HG03439 (cell line): ENCODE results near the gene VPS36.
"Not testable (repeated sequence)": the region's sequence is repeated elsewhere in the genome, so short reads cannot be mapped to it uniquely, and the experiment has no call there.

Source experiments
- ATAC-seq: cut with Tn5 transposase; IDR thresholded peaks from one replicate; pipeline ENCODE4 v1.9.1; 2021; ENCODE audit warnings: mild to moderate bottlenecking, moderate library complexity; ENCODE audit not compliant: unreplicated experiment

VPS36 gene

GRCh38 chr13:52383366-52383765 is 67.1 kb downstream of the VPS36 start:
- ATAC-seq, result no peak

DNA sequence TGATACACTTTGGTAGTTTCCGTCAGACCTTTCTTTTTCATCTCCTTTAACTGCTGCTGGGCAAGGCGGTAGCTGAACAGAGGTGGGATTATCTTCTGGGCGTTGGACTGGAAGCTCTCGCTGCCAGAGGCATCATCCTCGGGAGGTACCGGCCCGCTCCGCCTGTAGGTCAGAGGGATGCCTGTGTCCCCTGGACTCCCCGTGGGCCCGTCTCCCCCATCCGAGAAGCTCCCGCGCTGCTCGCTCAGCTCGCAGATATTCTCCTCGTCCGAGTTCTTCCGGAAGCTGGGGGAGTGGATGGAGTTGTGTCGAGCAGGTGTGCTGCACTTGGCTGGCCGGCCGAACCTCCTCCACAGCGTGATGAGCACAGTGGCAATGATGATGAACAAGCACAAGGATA is 72.1 kb downstream of the VPS36 start:
- no peak for ATAC-seq

DNA sequence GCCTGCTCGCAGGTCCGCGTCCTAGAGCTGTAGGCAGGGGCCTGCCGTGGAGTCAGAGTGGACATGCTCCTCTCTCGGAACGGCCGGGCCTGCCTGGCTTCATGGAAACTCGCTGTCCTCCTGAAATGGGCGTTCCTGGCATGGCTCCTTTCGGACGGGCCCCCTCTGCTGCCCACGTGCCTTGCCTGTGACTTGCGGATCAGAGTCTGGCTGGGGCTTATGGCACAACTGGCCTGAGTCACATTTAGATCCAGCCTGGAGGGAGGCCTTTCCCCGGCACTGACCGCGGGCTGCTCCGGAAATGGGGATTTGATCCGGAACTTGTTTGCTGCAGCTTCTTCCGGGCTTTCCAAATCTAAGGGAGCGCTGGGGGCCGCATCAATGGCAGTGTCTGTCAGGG is 72.5 kb downstream of the VPS36 start:
- ATAC-seq, result no peak

DNA sequence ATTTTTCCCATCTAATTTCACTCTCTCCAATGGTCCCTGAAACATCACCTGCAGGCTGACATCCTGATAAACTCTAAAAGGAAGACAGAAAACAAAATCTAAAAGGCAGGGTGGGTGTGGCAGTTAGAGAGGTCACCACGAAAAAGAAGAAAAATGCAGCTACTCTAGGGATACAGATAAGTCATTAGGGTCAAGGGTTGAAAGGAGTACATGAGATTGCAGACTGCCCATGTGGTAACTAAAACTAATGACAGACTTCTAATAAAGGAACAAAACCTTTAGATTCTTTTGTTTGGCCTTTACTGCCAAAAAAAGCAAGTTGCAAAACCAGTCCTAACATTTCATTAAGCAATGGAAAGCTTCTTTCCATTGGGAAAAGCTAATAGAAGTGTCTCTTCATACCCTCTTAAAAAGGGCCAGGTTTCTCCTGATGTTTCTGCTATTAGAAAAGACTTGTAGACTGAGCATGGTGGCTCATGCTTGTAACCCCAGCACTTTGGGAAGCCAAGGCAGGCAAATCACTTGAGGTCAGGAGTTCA is 75.5 kb downstream of the VPS36 start:
- ATAC-seq, result no peak

- no peak for ATAC-seq
Measured at GRCh38 chr13:52374389-52374788, 76.0 kb downstream of the VPS36 start.

DNA sequence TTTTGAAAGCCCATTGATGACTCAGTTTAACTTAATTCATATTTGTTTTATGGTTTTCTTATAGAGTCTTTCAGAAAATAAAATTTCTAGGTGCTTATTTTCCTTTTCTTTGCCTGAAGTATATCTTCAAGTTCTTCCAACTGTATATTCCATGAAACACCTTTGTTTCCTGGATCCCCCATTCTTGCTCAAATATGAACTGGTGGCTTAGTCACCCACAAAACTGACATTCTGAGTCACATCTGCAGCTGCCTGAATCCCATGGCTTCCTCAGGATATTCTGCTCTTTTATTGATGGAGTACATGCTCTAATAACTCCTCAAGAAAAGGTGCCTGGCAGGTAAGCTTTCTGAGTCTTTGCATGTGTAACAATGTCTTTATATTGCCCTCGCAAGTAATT is 77.2 kb downstream of the VPS36 start:
- ATAC-seq, result not testable (repeated sequence)

GRCh38 chr13:52371736-52372247 is 78.6 kb downstream of the VPS36 start:
- ATAC-seq, result no peak

DNA sequence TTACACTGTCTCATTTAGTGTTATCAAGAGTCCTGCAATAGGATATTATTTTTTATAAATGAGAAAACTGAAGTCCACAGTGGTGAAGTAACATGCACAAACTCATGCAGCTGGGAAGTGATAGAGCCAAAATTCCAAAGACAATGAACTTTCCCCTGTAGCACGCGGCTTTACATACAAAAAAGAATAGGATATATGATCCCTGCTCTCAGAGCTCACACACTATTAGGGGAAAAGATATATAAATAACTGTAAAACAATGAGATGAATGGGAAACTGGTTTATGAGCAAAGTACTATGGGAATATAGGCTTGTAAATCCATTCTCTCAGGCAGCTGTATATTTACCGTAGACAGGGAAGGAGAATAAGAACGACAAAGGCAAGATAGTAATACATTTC is 84.1 kb downstream of the VPS36 start:
- no peak for ATAC-seq
